IMR-90 (cell line): ENCODE data around the gene STK35. TPM values are rescaled to one million over a fixed set of nuclear protein-coding genes. Genes with fewer than 3 reads are reported as not detected.

Source experiments
- ATAC-seq: fragments of 200-7000 bp; cut with Tn5 transposase; 2 replicates; pipeline ENCODE4 v1.9.1; 2020; ENCODE audit warnings: low read depth, mild to moderate bottlenecking, moderate library complexity
- BruUV-seq: library from RNA; stranded (reverse); fragments of 400-500 nt; replicated peaks from 2 replicates; lab custom pipeline; 2021; lab: Mats Ljungman, UMichigan
- CTCF ChIA-PET: fragments of 300-600 bp; formaldehyde crosslinking; extraction: SDS; loops from one replicate; lab custom pipeline; 2021; ENCODE audit warnings: antibody characterized with exemption; lab: Yijun Ruan, JAX
- POLR2A ChIA-PET: fragments of 300-600 bp; sonication (Branson Sonifier 250); formaldehyde crosslinking; loops from one replicate; lab custom pipeline; 2022; ENCODE audit warnings: antibody characterized with exemption; ENCODE audit not compliant: unreplicated experiment; lab: Charles Lee
- DNase-seq: peaks from one replicate; pipeline ENCODE4 v3.0.0; 2013
- H2AFZ ChIP-seq: replicated peaks from 2 replicates; pipeline ENCODE3; 2013; ENCODE audit warnings: low read length, mild to moderate bottlenecking; ENCODE audit not compliant: poor library complexity
- H2AK5ac ChIP-seq: 2 replicates; pipeline ENCODE4 v1.6.1; 2013; ENCODE audit warnings: low read depth, low read length, inconsistent platforms
- H2AK9ac ChIP-seq: replicated peaks from 2 replicates; pipeline ENCODE3; 2013; ENCODE audit warnings: mild to moderate bottlenecking, low read depth, low read length, moderate library complexity; ENCODE audit not compliant: poor library complexity
- H2BK120ac ChIP-seq: 2 replicates; pipeline ENCODE4 v1.6.1; 2013; ENCODE audit warnings: low read depth, low read length, inconsistent platforms
- H2BK15ac ChIP-seq: 3 replicates; pipeline ENCODE4 v1.6.1; 2013; ENCODE audit warnings: low read depth, low read length, inconsistent platforms
- H2BK20ac ChIP-seq: 2 replicates; pipeline ENCODE4 v1.6.1; 2013; ENCODE audit warnings: low read depth, mild to moderate bottlenecking, inconsistent platforms, low read length, moderate library complexity
- H2BK5ac ChIP-seq: 2 replicates; pipeline ENCODE4 v1.6.1; 2013; ENCODE audit warnings: mild to moderate bottlenecking, low read depth, low read length, inconsistent platforms; ENCODE audit not compliant: poor library complexity, severe bottlenecking
- H3K14ac ChIP-seq: replicated peaks from 2 replicates; pipeline ENCODE4 v1.6.1; 2013; ENCODE audit warnings: low read depth, low read length, inconsistent platforms
- H3K18ac ChIP-seq: 2 replicates; pipeline ENCODE4 v1.6.1; 2013; ENCODE audit warnings: low read depth, low read length, control low read depth
- H3K23ac ChIP-seq: 2 replicates; pipeline ENCODE4 v1.6.1; 2013; ENCODE audit warnings: low read depth, low read length, inconsistent platforms
- H3K27ac ChIP-seq: 2 replicates; pipeline ENCODE4 v1.5.1; 2013; ENCODE audit warnings: mild to moderate bottlenecking, control low read depth, low read length; ENCODE audit not compliant: insufficient read depth
- H3K27me3 ChIP-seq: 2 replicates; pipeline ENCODE4 v1.6.1; 2013; ENCODE audit warnings: low read length; ENCODE audit not compliant: control insufficient read depth, insufficient read depth
- H3K36me3 ChIP-seq: 2 replicates; pipeline ENCODE4 v1.6.1; 2013; ENCODE audit warnings: low read length, mixed read lengths; ENCODE audit not compliant: control insufficient read depth, insufficient read depth
- H3K4ac ChIP-seq: 2 replicates; pipeline ENCODE4 v1.6.1; 2013; ENCODE audit warnings: low read depth, low read length, inconsistent platforms
- H3K4me1 ChIP-seq: 2 replicates; pipeline ENCODE4 v1.6.1; 2013; ENCODE audit warnings: low read length, mixed read lengths; ENCODE audit not compliant: control insufficient read depth, insufficient read depth
- H3K4me2 ChIP-seq: 2 replicates; pipeline ENCODE4 v1.6.1; 2013; ENCODE audit warnings: low read depth, mild to moderate bottlenecking, control low read depth, low read length, moderate library complexity
- H3K4me3 ChIP-seq: 2 replicates; pipeline ENCODE4 v1.5.1; 2013; ENCODE audit warnings: low read depth, mild to moderate bottlenecking, control low read depth, low read length, moderate library complexity; ENCODE audit not compliant: insufficient read depth
- H3K56ac ChIP-seq: 2 replicates; pipeline ENCODE4 v1.6.1; 2013; ENCODE audit warnings: low read length, inconsistent platforms; ENCODE audit not compliant: insufficient read depth; ENCODE audit errors: extremely low read depth
- H3K79me1 ChIP-seq, 2 experiments: 2 replicates each; pipeline ENCODE4 v1.6.1; 2013; ENCODE audit warnings: low read length in 2 of 2, inconsistent platforms in 1 of 2, low read depth in 1 of 2
- H3K9ac ChIP-seq: 2 replicates; pipeline ENCODE4 v1.6.1; 2013; ENCODE audit warnings: low read depth, low read length, control low read depth
- H3K9me1 ChIP-seq: 2 replicates; pipeline ENCODE4 v1.6.1; 2013; ENCODE audit warnings: low read length, inconsistent platforms; ENCODE audit not compliant: insufficient read depth
- H3K9me3 ChIP-seq: 2 replicates; pipeline ENCODE4 v1.6.1; 2013; ENCODE audit warnings: low read length; ENCODE audit not compliant: control insufficient read depth, insufficient read depth
- H4K20me1 ChIP-seq: 2 replicates; pipeline ENCODE4 v1.6.1; 2013; ENCODE audit warnings: low read length, inconsistent platforms; ENCODE audit not compliant: insufficient read depth
- H4K5ac ChIP-seq: 2 replicates; pipeline ENCODE4 v1.6.1; 2013; ENCODE audit warnings: mild to moderate bottlenecking, low read depth, low read length, control low read depth
- H4K8ac ChIP-seq, 2 experiments: 2 replicates each; pipeline ENCODE4 v1.6.1; 2013; ENCODE audit warnings: low read depth in 2 of 2, low read length in 2 of 2, control low read depth in 1 of 2, inconsistent platforms in 1 of 2
- H4K91ac ChIP-seq: 2 replicates; pipeline ENCODE4 v1.6.1; 2013; ENCODE audit warnings: low read depth, low read length, inconsistent platforms; ENCODE audit not compliant: insufficient read depth
- MAFK ChIP-seq: IDR thresholded peaks from 2 replicates; pipeline ENCODE4 v1.6.1; 2012; ENCODE audit warnings: low read depth, low read length, improper control_type of control experiment
- NFE2L2 ChIP-seq: fragments of 150-350 bp; IDR thresholded peaks from 2 replicates; pipeline ENCODE4 v1.6.1; 2016; ENCODE audit warnings: low read depth, mild to moderate bottlenecking, low read length
- POLR2A ChIP-seq: IDR thresholded peaks from 2 replicates; pipeline ENCODE4 v1.6.1; 2012; ENCODE audit warnings: mild to moderate bottlenecking, low read depth, low read length
- WGBS, 2 experiments: methylation state at CpG; one replicate each; pipeline versions ENCODE4 v1.1.5 to v1.1.7; 2013; ENCODE audit warnings: missing lambda C conversion rate in 2 of 2; ENCODE audit not compliant: insufficient read length in 1 of 2; ENCODE audit errors: extremely low coverage in 2 of 2; 5-methylcytosine and 5-hydroxymethylcytosine counted together
- dilution Hi-C: fragments of 300-500 bp; cut with HindIII; formaldehyde crosslinking; loops from one replicate; pipeline ENCODE4 v1.14.3; 2018; ENCODE audit warnings: low sequenced_read_pairs; ENCODE audit not compliant: unreplicated experiment
- in situ Hi-C: fragments of 300-500 bp; cut with MboI; formaldehyde crosslinking; loops from 3 replicates; pipeline ENCODE4 v1.14.3; 2019; ENCODE audit warnings: low sequenced_read_pairs, inconsistent platforms, mixed read lengths
- intact Hi-C: fragments of 100-400 bp; cut with micrococcal nuclease; formaldehyde crosslinking; loops from 2 replicates; pipeline ENCODE4 v1.10.0; 2022
- polyA plus RNA-seq, 3 experiments: library from polyadenylated mRNA; depleted of rRNA; stranded (reverse); fragments of >200 nt; gene quantifications; 2 replicates each; pipeline ENCODE4 v1.2.3, GENCODE V29; 2012; ENCODE audit warnings: low replicate concordance in 1 of 3
- total RNA-seq: library from RNA; depleted of rRNA; stranded (reverse); fragments of >200 nt; gene quantifications from 2 replicates; pipeline ENCODE4 v1.2.3, GENCODE V29; 2012
- TF ChIP-seq, protein P1 (sequence below): fragments of 150-350 bp; IDR thresholded peaks from 2 replicates; pipeline ENCODE4 v1.6.1; 2016; ENCODE audit warnings: low read depth, mild to moderate bottlenecking, low read length, moderate library complexity, borderline replicate concordance

Gene STK35
- total and polyA plus RNA-seq, 2 of the 4 experiments (the other 2 are of a cell fraction): 11.1 to 12.0 TPM

DNA sequence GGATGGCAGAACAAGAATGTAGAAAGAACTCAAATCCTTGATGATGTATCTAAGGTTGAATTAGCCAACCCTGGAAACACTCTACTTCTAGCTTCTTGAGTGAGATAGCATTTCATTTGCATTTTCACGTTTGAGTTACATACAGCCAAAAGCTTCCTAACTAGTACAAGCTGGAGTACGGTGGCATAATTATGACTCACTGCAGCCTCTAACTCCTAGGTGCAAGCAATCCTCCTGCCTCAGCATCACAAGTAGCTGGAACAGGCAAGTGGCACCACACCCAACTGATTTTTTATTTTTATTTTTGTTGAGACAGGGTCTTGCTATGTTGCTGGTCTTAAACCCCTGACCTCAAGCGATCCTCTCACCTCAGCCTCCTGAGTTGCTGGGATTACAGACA, 36.5 kb upstream of the STK35 start:
- Histone ChIP-seq H2AK5ac (no peak overlapping the region), H2BK5ac (no peak overlapping the region), H4K5ac (no peak overlapping the region), H3K36me3 (no peaks in the 10 kb centered on the region), H3K9me1 (no peaks in the 10 kb centered on the region), H3K56ac (no peak overlapping the region), H3K14ac (no peak overlapping the region), H2AK9ac (no peak overlapping the region), H3K18ac (no peak overlapping the region), H3K9me3 (no peaks in the 10 kb centered on the region), H2BK15ac (no peak overlapping the region), H3K27me3 (no peaks in the 10 kb centered on the region), H4K20me1 (no peaks in the 10 kb centered on the region), H3K4me1 (no peaks in the 10 kb centered on the region), H3K4me2 (no peak overlapping the region), H3K9ac (no peak overlapping the region), H4K8ac (no peak overlapping the region), H2AFZ (no peak overlapping the region), H2BK20ac (no peak overlapping the region), H3K23ac (no peak overlapping the region), H2BK120ac (no peak overlapping the region), H3K27ac (no peak overlapping the region), H3K79me1 (no peaks in the 10 kb centered on the region), H3K4ac (no peak overlapping the region), H4K91ac (no peak overlapping the region), H3K4me3 (no peak overlapping the region)
- in situ Hi-C loops (no loop called here), intact Hi-C loops (no loop called here), dilution Hi-C loops (no loop called here)
- DNase-seq: no peak
- no peak for ATAC-seq
- TF ChIP-seq MAFK: no peak
- TF ChIP-seq NFE2L2: no peak
- TF ChIP-seq, protein P1, sequence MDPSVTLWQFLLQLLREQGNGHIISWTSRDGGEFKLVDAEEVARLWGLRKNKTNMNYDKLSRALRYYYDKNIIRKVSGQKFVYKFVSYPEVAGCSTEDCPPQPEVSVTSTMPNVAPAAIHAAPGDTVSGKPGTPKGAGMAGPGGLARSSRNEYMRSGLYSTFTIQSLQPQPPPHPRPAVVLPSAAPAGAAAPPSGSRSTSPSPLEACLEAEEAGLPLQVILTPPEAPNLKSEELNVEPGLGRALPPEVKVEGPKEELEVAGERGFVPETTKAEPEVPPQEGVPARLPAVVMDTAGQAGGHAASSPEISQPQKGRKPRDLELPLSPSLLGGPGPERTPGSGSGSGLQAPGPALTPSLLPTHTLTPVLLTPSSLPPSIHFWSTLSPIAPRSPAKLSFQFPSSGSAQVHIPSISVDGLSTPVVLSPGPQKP: no peak
- TF ChIP-seq POLR2A: no peak
- ChIA-PET CTCF (interaction anchor here (0.6 kb wide), 1 partner anchor 30 kb away, joined by 4 read pairs; no protein-coding TSS in a partner anchor), POLR2A (no interaction called here)
- no TSS peak for BruUV-seq
- WGBS, 2 experiments: no CpG with 5 or more reads among the region's 3 CpGs
